HepG2 (cell line): ENCODE measurements around the gene RAB9A.

Experiments used
- ATF3 ChIP-seq: sonication (generic); formaldehyde crosslinking; IDR thresholded peaks from 2 replicates; pipeline ENCODE4 v1.4.0; 2020; ENCODE audit warnings: missing genetic modification reagents
- CHD2 ChIP-seq: IDR thresholded peaks from 2 replicates; pipeline ENCODE4 v1.6.1; 2011; ENCODE audit warnings: low read depth, low read length, improper control_type of control experiment
- CTCF ChIP-seq: sonication (generic); formaldehyde crosslinking; IDR thresholded peaks from 2 replicates; pipeline ENCODE4 v1.5.0; 2020; ENCODE audit warnings: mild to moderate bottlenecking, missing genetic modification reagents, moderate library complexity
- HES4 ChIP-seq: sonication (generic); formaldehyde crosslinking; IDR thresholded peaks from 2 replicates; pipeline ENCODE4 v1.9.0; 2021; ENCODE audit warnings: mild to moderate bottlenecking, missing genetic modification reagents, borderline replicate concordance
- JUND ChIP-seq: sonication (generic); formaldehyde crosslinking; IDR thresholded peaks from 2 replicates; pipeline ENCODE4 v1.8.0; 2022; ENCODE audit warnings: mild to moderate bottlenecking, missing genetic modification reagents
- POLR2AphosphoS2 ChIP-seq: IDR thresholded peaks from 2 replicates; pipeline ENCODE4 v1.6.1; 2011; ENCODE audit warnings: low read depth, low read length, improper control_type of control experiment
- POLR2AphosphoS5 ChIP-seq: IDR thresholded peaks from 2 replicates; pipeline ENCODE4 v1.6.1; 2012; ENCODE audit warnings: low read depth, low read length
- RNF2 ChIP-seq: fragments of 450-650 bp; conservative IDR thresholded peaks from 2 replicates; pipeline ENCODE4 v1.6.1; 2016; ENCODE audit warnings: low read depth
- SP4 ChIP-seq: sonication (generic); formaldehyde crosslinking; IDR thresholded peaks from 2 replicates; pipeline ENCODE4 v1.8.1; 2023; ENCODE audit warnings: mild to moderate bottlenecking, missing genetic modification reagents
- ZBTB44 ChIP-seq: sonication (generic); formaldehyde crosslinking; IDR thresholded peaks from 2 replicates; pipeline ENCODE4 v1.4.0; 2020; ENCODE audit warnings: missing genetic modification reagents
- ZC3H13 ChIP-seq: sonication (generic); formaldehyde crosslinking; IDR thresholded peaks from 2 replicates; pipeline ENCODE4 v1.8.1; 2023; ENCODE audit warnings: mild to moderate bottlenecking, missing genetic modification reagents, moderate library complexity
- ZFP41 ChIP-seq: sonication (generic); formaldehyde crosslinking; IDR thresholded peaks from 2 replicates; pipeline ENCODE4 v1.4.0; 2020; ENCODE audit warnings: mild to moderate bottlenecking, missing genetic modification reagents, borderline replicate concordance
- ZNF501 ChIP-seq: sonication (generic); formaldehyde crosslinking; IDR thresholded peaks from 2 replicates; pipeline ENCODE4 v1.5.1; 2020; ENCODE audit warnings: mild to moderate bottlenecking, moderate library complexity, missing genetic modification reagents
- ZNF589 ChIP-seq: sonication (generic); formaldehyde crosslinking; conservative IDR thresholded peaks from 2 replicates; pipeline ENCODE4 v1.8.0; 2022; ENCODE audit warnings: mild to moderate bottlenecking, moderate library complexity, missing genetic modification reagents

DNA sequence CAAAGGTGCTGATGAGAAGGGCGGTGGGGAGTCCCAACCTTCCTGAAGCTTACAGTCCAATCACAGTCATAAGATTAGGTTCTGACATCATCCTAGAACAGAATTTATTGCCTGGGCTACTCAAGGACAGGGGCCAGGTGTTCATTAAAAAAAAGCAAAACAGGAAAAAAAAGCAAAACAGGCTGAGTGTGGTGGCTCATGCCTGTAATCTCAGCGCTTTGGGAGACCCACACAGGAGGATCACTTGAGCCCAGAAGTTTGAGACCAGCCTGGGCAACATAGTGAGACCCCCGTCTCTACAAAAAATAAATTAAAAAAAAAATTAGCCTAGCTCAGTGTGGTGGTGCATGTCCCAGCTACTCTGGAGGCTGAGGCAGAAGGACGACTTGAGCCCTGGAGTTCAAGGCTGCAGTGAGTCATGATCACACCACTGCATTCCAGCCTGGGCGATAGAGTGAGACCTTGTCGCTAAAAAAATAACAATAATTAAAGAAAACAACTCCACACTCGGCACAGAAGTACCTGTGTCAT is 3.0 kb downstream of the RAB9A start:
- TF ChIP-seq ZNF501 (CRISPR knock-in tag), result no peak
- no peak for TF ChIP-seq RNF2
- TF ChIP-seq JUND (CRISPR knock-in tag), result no peak
- TF ChIP-seq ZNF589, result no peak
- no peak for TF ChIP-seq HES4 (CRISPR knock-in tag)
- no peak for TF ChIP-seq CTCF
- TF ChIP-seq SP4, result no peak
- no peak for TF ChIP-seq CHD2
- TF ChIP-seq POLR2AphosphoS5, result no peak
- no peak for TF ChIP-seq ZBTB44 (CRISPR knock-in tag)
- TF ChIP-seq POLR2AphosphoS2, result no peak
- TF ChIP-seq ATF3 (CRISPR knock-in tag), result no peak
- TF ChIP-seq ZC3H13 (CRISPR knock-in tag), result no peak
- TF ChIP-seq ZFP41, result no peak
